Lung (tissue), 12 donors: ENCODE measurements around the gene TPST2. TPM values are rescaled to one million over a fixed set of nuclear protein-coding genes. Genes with fewer than 3 reads are reported as not detected.

Source experiments
- ATAC-seq: fragments of 200-7000 bp; cut with Tn5 transposase; one replicate; pipeline ENCODE4 v1.9.1; 2020; ENCODE audit warnings: moderate number of reproducible peaks; ENCODE audit not compliant: insufficient read depth, low FRiP score
- DNase-seq, 3 donors: peaks; one replicate each; pipeline ENCODE4 v3.0.0-alpha.2; 2013 to 2017
- H3K27ac ChIP-seq, 2 donors: one replicate each; pipeline ENCODE4 v1.5.1; 2013; ENCODE audit warnings: mild to moderate bottlenecking in 2 of 2, moderate library complexity in 2 of 2, control low read depth in 1 of 2, inconsistent platforms in 1 of 2, low read depth in 1 of 2, low read length in 1 of 2
- H3K27me3 ChIP-seq, 3 donors: one replicate each; pipeline ENCODE4 v1.5.1; 2013; ENCODE audit warnings: low read length in 2 of 3; ENCODE audit not compliant: control insufficient read depth in 3 of 3, insufficient read depth in 3 of 3
- H3K36me3 ChIP-seq, 4 donors: one replicate each; pipeline ENCODE4 v1.5.1; 2013; ENCODE audit warnings: low read length in 4 of 4, mild to moderate bottlenecking in 1 of 4, moderate library complexity in 1 of 4; ENCODE audit not compliant: control insufficient read depth in 4 of 4, insufficient read depth in 4 of 4
- H3K4me1 ChIP-seq, 5 donors: one replicate each; pipeline ENCODE4 v1.5.1; 2013; ENCODE audit warnings: low read length in 5 of 5, mild to moderate bottlenecking in 2 of 5, moderate library complexity in 1 of 5; ENCODE audit not compliant: control insufficient read depth in 5 of 5, insufficient read depth in 5 of 5
- H3K4me3 ChIP-seq: one replicate; pipeline ENCODE4 v1.5.1; 2013; ENCODE audit warnings: mild to moderate bottlenecking, control low read depth, moderate library complexity
- H3K9ac ChIP-seq, 2 donors: one replicate each; pipeline ENCODE4 v1.5.1; 2013; ENCODE audit warnings: low read length in 2 of 2, control low read depth in 1 of 2; ENCODE audit not compliant: insufficient read depth in 1 of 2
- H3K9me3 ChIP-seq, 4 donors: one replicate each; pipeline ENCODE4 v1.5.1; 2013; ENCODE audit warnings: low read length in 3 of 4, mild to moderate bottlenecking in 1 of 4, moderate library complexity in 1 of 4; ENCODE audit not compliant: control insufficient read depth in 4 of 4, insufficient read depth in 3 of 4
- CTCF ChIP-seq: IDR thresholded peaks from 2 replicates; pipeline ENCODE4 v1.5.1; 2012; ENCODE audit warnings: mild to moderate bottlenecking; ENCODE audit errors: control extremely low read depth, extremely low read depth
- WGBS, 2 donors: extraction: QIAGEN DNeasy Blood & Tissue Kit; methylation state at CpG; one replicate each; pipeline ENCODE4 v1.1.7; 2013; 5-methylcytosine and 5-hydroxymethylcytosine counted together
- polyA plus RNA-seq, 2 donors: library from polyadenylated mRNA; stranded (reverse); fragments of 200-250 nt; gene quantifications; one replicate each; pipeline ENCODE4 v1.2.1, GENCODE V29; 2013
- total RNA-seq, 2 donors: library from RNA; depleted of rRNA in 1 of 2; stranded (reverse); fragments of >200 nt in 1 of 2; gene quantifications; one replicate each; pipeline ENCODE4 v1.2.1, GENCODE V29; 2014 to 2021
- donor health status: control.
- donor health status: control.
- donor health status: Bipolar disorder and iron deficiency.
- donor health status: healthy.
- donor health status: DM: yes; HTN: yes; CAD: no.

TPST2 gene
- total and polyA plus RNA-seq, 4 donors: 32.6 to 72.3 (median 59.9) TPM

DNA sequence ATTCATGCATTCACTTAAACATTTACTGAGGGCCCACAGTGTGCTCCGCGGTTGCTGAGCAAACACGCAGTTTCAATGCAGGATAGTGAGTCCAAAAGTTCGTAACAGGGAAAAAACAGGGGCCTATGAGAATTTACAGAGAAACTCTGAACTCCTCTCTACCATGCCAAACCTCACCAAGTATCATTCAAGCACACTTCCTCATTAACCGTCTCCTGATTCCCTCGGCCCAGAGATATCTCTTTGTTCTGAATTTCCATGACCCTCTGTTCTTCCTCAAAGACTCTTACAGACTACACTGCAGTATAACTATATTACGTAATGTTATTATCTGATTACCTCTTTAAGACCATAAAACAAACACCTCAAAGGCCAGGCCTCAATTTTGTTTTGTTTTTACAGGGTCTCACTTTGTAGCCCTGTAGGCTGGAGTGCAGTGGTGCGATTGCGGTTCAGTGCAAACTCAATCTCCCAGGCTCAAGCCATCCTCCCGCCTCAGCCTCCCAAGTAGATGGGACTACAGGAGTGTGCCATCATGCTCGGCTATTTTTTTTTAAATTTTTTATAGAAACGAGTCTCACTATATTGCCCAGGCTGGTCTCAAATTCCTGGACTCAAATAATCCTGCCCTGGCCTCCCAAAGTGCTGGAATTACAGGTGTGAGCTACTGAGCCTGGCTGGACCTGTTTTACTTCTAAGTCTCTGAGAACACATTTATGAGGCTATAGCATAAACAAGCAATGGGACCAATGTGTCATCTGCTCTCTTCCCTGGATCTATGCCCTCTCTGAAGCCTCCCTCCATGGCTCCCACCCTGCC lies 109.9 kb downstream of the TPST2 start:
- ATAC-seq (no peak), DNase-seq (peak in 1 of 3 donors; percentile 10)
- Histone ChIP-seq H3K9me3 (no peaks in the 10 kb centered on the region), H3K27me3 (no peaks in the 10 kb centered on the region), H3K27ac (peak overlapping the region in 1 of 2 donors; percentile 11), H3K36me3 (peaks cover 6 to 17% (median 9%) of the 10 kb centered on the region in 4 donors), H3K9ac (no peak overlapping the region), H3K4me3 (no peak overlapping the region), H3K4me1 (peaks cover 6 to 34% (median 11%) of the 10 kb centered on the region in 5 donors)
- WGBS, 2 donors: 52 to 53% methylated on average over 12 of the region's 12 CpGs
- no peak for TF ChIP-seq CTCF

DNA sequence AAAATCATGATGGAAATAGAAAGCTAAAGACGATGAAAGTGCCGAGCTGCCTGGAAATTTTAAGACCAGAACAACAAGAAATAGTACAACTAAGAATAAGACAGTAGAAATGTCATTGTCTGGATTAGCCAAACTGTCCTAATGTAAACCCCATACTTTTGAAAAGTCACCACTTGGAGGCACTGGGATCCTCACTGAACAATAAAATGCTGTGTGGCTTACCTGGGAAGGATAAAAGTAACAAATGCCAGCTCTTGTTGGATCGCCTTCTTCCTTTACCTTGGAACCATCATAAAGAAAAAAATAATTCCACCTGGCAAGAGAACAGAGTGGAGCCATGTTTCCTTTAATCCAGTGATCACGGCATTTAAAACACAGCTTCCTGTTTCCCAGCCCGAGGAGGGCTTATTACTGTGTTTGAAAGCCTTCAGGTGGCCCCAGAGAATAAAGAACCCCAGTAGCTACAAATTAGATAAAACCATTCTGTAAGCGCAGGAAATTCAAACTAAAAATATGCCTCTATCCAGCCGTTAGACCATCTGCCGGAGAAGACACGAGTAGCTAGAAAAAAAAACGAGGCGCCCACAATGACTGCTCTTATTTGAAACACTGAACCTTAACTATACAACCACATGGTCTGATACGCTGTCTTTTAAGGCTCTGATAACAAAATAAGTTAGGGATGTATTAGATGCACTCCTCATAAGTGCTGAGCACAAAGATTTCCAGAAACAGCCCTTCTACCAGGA lies 110.7 kb downstream of the TPST2 start:
- DNase-seq (no peak), ATAC-seq (no peak)
- 29 to 41% methylated on average over 12 of the region's 12 CpGs for WGBS, 2 donors
- Histone ChIP-seq H3K27me3 (no peaks in the 10 kb centered on the region), H3K4me3 (no peak overlapping the region), H3K4me1 (peaks cover 5 to 29% (median 8%) of the 10 kb centered on the region in 5 donors), H3K9me3 (no peaks in the 10 kb centered on the region), H3K27ac (peak overlapping the region in 1 of 2 donors; percentile 11), H3K9ac (no peak overlapping the region), H3K36me3 (peaks cover 6 to 21% (median 9%) of the 10 kb centered on the region in 4 donors)
- no peak for TF ChIP-seq CTCF

- H3K9ac ChIP-seq: no peak overlapping the region
- no peak for DNase-seq
- no peak for TF ChIP-seq CTCF
- H3K9me3 ChIP-seq: no peaks in the 10 kb centered on the region
- no peak overlapping the region for H3K4me3 ChIP-seq
- WGBS, 2 donors: 42 to 43% methylated on average over 4 of the region's 4 CpGs
- H3K4me1 ChIP-seq: peaks cover under 1 to 23% (median 7%) of the 10 kb centered on the region in 5 donors
- ATAC-seq: no peak
- no peak overlapping the region for H3K27ac ChIP-seq
- H3K27me3 ChIP-seq: no peaks in the 10 kb centered on the region
- H3K36me3 ChIP-seq: peaks cover 3 to 28% (median 13%) of the 10 kb centered on the region in 4 donors
These were observed 112.6 kb downstream of the TPST2 start for GRCh38 chr22:26477341-26477731.
